GM23338 (cell line): ENCODE measurements around the gene TMEM132D. TPM values are rescaled to one million over a fixed set of nuclear protein-coding genes. Genes with fewer than 3 reads are reported as not detected.

Experiments
- ATAC-seq: fragments of 200-7000 bp; cut with Tn5 transposase; 3 replicates; pipeline ENCODE4 v1.9.1; 2020
- DNase-seq: peaks from one replicate; pipeline ENCODE4 v3.0.0-alpha.2; 2015; ENCODE audit warnings: low spot score
- H2AFZ ChIP-seq: fragments of 200-600 bp; sonication (generic); 2 replicates; pipeline ENCODE4 v1.8.0; 2016; ENCODE audit warnings: antibody characterized with exemption, mild to moderate bottlenecking, moderate library complexity
- H3F3A ChIP-seq: fragments of 200-600 bp; sonication (generic); replicated peaks from 2 replicates; pipeline ENCODE4 v1.8.0; 2017; ENCODE audit warnings: antibody characterized with exemption, mixed run types, low read depth
- H3K27ac ChIP-seq: fragments of 200-600 bp; sonication (generic); 2 replicates; pipeline ENCODE4 v1.6.1; 2016; ENCODE audit warnings: low read depth
- H3K27me3 ChIP-seq: fragments of 200-600 bp; sonication (generic); 2 replicates; pipeline ENCODE4 v1.8.0; 2016; ENCODE audit warnings: mild to moderate bottlenecking, mixed run types, moderate library complexity; ENCODE audit not compliant: insufficient read depth
- H3K36me3 ChIP-seq: fragments of 200-600 bp; sonication (generic); 2 replicates; pipeline ENCODE4 v1.8.0; 2016; ENCODE audit warnings: mild to moderate bottlenecking; ENCODE audit not compliant: insufficient read depth
- H3K4me1 ChIP-seq: fragments of 200-600 bp; sonication (generic); 2 replicates; pipeline ENCODE4 v1.8.0; 2016; ENCODE audit warnings: mild to moderate bottlenecking, moderate library complexity; ENCODE audit not compliant: insufficient read depth
- H3K4me2 ChIP-seq: fragments of 200-600 bp; sonication (generic); 2 replicates; pipeline ENCODE4 v1.7.1; 2017; ENCODE audit warnings: mixed run types
- H3K4me3 ChIP-seq: fragments of 200-600 bp; sonication (generic); 2 replicates; pipeline ENCODE4 v1.6.1; 2016; ENCODE audit warnings: mixed run types
- H3K79me2 ChIP-seq: fragments of 200-600 bp; sonication (generic); replicated peaks from 2 replicates; pipeline ENCODE4 v1.8.0; 2017; ENCODE audit warnings: mild to moderate bottlenecking; ENCODE audit not compliant: insufficient read depth
- H3K9me2 ChIP-seq: fragments of 200-600 bp; sonication (generic); 2 replicates; pipeline ENCODE4 v1.8.0; 2017; ENCODE audit not compliant: insufficient read depth
- H4K20me1 ChIP-seq: fragments of 200-600 bp; sonication (generic); replicated peaks from 2 replicates; pipeline ENCODE4 v1.8.0; 2017; ENCODE audit warnings: mild to moderate bottlenecking; ENCODE audit not compliant: insufficient read depth
- H3K27ac Mint-ChIP-seq: 2 replicates; pipeline ENCODE4 v1.8.0; 2020; ENCODE audit warnings: inconsistent platforms, mild to moderate bottlenecking, moderate library complexity, mixed read lengths
- H3K27me3 Mint-ChIP-seq: 3 replicates; pipeline ENCODE4 v1.8.0; 2022; ENCODE audit warnings: low read depth, mild to moderate bottlenecking, moderate library complexity, mixed read lengths, inconsistent platforms; ENCODE audit not compliant: insufficient read depth, poor library complexity
- H3K36me3 Mint-ChIP-seq: 3 replicates; pipeline ENCODE4 v1.8.0; 2021; ENCODE audit warnings: low read depth, mild to moderate bottlenecking, inconsistent platforms, moderate library complexity, mixed read lengths
- H3K4me1 Mint-ChIP-seq: 3 replicates; pipeline ENCODE4 v1.8.0; 2020; ENCODE audit warnings: mild to moderate bottlenecking, inconsistent platforms, mixed read lengths
- H3K4me3 Mint-ChIP-seq: 3 replicates; pipeline ENCODE4 v1.8.0; 2021; ENCODE audit warnings: moderate library complexity, mild to moderate bottlenecking, inconsistent platforms, mixed read lengths
- H3K9me3 Mint-ChIP-seq: 3 replicates; pipeline ENCODE4 v1.8.0; 2020; ENCODE audit warnings: moderate library complexity, mild to moderate bottlenecking, inconsistent platforms, mixed read lengths
- EZH2phosphoT487 ChIP-seq: fragments of 200-600 bp; sonication (generic); IDR thresholded peaks from one replicate; pipeline ENCODE4 v1.8.1; 2018; ENCODE audit warnings: antibody characterized with exemption; ENCODE audit not compliant: unreplicated experiment
- JUNB ChIP-seq: IDR thresholded peaks from one replicate; pipeline ENCODE4 v1.6.1; 2016; ENCODE audit warnings: antibody characterized with exemption; ENCODE audit not compliant: unreplicated experiment
- NANOG ChIP-seq: IDR thresholded peaks from 2 replicates; pipeline ENCODE4 v1.6.1; 2016; ENCODE audit warnings: antibody characterized with exemption, borderline replicate concordance
- POLR2AphosphoS5 ChIP-seq: IDR thresholded peaks from 2 replicates; pipeline ENCODE4 v1.6.1; 2016; ENCODE audit warnings: antibody characterized with exemption, low read depth
- ZNF114 ChIP-seq: fragments of 250-450 bp; sonication (Bioruptor Pico); IDR thresholded peaks from 2 replicates; pipeline ENCODE4 v1.5.0; 2020; ENCODE audit warnings: mild to moderate bottlenecking, moderate library complexity
- ZNF331 ChIP-seq: fragments of 250-450 bp; sonication (Bioruptor Pico); IDR thresholded peaks from 2 replicates; pipeline ENCODE4 v1.5.0; 2020; ENCODE audit warnings: low read depth, mild to moderate bottlenecking, moderate library complexity
- polyA plus RNA-seq: library from polyadenylated mRNA; unstranded; fragments of >200 nt; fragmentation: Nextera tagmentation; extraction: Ambion mirVana; gene quantifications from 2 replicates; pipeline ENCODE4 v1.2.1, GENCODE V29; 2016
- total RNA-seq: library from RNA; depleted of rRNA; stranded (reverse); fragments of >200 nt; shearing (Covaris generic); gene quantifications from 2 replicates; pipeline ENCODE4 v1.2.3, GENCODE V29; 2014
- TF ChIP-seq, protein P1 (sequence below): fragments of 250-450 bp; sonication (Bioruptor Pico); IDR thresholded peaks from 2 replicates; pipeline ENCODE4 v1.5.0; 2020; ENCODE audit warnings: mild to moderate bottlenecking, moderate library complexity
- TF ChIP-seq, protein P2 (sequence below), 2 experiments: fragments of 200-600 bp in 1 of 2; sonication (generic) in 1 of 2; conservative IDR thresholded peaks; 2 replicates each; pipeline versions ENCODE4 v1.5.1 to v1.6.1; 2016 to 2017; ENCODE audit warnings: antibody characterized with exemption in 2 of 2, low read depth in 2 of 2, mild to moderate bottlenecking in 2 of 2, moderate library complexity in 1 of 2
- TF ChIP-seq, protein P3 (sequence below): IDR thresholded peaks from 2 replicates; pipeline ENCODE4 v1.6.1; 2016; ENCODE audit warnings: antibody characterized with exemption
- TF ChIP-seq, protein P4 (sequence below): IDR thresholded peaks from one replicate; pipeline ENCODE4 v1.6.1; 2018; ENCODE audit warnings: antibody characterized with exemption; ENCODE audit not compliant: unreplicated experiment

Gene TMEM132D
- total and polyA plus RNA-seq, 2 experiments from 2014 or later, result 0.44 to 5.3 TPM

DNA sequence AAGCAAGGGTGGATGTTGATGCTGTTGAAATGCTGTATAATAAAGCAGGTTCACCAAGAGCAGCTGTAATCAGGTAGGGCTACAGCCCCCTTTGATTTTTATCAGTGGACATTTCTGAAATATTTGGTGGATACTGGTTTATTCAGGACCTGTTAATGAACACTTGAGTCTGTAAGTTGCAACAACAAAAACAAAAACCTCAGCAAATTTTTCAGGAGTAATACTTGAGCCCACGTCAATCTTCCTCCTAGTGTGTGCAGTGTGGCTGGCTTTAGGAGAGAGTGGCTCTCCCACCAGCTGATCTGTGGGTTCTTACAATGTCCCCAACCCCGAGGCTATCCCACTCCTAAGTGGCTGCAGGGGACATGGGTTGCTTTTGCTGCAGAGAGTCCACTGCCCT, 702.8 kb downstream of the TMEM132D start (continued):
- TF ChIP-seq, protein P1, sequence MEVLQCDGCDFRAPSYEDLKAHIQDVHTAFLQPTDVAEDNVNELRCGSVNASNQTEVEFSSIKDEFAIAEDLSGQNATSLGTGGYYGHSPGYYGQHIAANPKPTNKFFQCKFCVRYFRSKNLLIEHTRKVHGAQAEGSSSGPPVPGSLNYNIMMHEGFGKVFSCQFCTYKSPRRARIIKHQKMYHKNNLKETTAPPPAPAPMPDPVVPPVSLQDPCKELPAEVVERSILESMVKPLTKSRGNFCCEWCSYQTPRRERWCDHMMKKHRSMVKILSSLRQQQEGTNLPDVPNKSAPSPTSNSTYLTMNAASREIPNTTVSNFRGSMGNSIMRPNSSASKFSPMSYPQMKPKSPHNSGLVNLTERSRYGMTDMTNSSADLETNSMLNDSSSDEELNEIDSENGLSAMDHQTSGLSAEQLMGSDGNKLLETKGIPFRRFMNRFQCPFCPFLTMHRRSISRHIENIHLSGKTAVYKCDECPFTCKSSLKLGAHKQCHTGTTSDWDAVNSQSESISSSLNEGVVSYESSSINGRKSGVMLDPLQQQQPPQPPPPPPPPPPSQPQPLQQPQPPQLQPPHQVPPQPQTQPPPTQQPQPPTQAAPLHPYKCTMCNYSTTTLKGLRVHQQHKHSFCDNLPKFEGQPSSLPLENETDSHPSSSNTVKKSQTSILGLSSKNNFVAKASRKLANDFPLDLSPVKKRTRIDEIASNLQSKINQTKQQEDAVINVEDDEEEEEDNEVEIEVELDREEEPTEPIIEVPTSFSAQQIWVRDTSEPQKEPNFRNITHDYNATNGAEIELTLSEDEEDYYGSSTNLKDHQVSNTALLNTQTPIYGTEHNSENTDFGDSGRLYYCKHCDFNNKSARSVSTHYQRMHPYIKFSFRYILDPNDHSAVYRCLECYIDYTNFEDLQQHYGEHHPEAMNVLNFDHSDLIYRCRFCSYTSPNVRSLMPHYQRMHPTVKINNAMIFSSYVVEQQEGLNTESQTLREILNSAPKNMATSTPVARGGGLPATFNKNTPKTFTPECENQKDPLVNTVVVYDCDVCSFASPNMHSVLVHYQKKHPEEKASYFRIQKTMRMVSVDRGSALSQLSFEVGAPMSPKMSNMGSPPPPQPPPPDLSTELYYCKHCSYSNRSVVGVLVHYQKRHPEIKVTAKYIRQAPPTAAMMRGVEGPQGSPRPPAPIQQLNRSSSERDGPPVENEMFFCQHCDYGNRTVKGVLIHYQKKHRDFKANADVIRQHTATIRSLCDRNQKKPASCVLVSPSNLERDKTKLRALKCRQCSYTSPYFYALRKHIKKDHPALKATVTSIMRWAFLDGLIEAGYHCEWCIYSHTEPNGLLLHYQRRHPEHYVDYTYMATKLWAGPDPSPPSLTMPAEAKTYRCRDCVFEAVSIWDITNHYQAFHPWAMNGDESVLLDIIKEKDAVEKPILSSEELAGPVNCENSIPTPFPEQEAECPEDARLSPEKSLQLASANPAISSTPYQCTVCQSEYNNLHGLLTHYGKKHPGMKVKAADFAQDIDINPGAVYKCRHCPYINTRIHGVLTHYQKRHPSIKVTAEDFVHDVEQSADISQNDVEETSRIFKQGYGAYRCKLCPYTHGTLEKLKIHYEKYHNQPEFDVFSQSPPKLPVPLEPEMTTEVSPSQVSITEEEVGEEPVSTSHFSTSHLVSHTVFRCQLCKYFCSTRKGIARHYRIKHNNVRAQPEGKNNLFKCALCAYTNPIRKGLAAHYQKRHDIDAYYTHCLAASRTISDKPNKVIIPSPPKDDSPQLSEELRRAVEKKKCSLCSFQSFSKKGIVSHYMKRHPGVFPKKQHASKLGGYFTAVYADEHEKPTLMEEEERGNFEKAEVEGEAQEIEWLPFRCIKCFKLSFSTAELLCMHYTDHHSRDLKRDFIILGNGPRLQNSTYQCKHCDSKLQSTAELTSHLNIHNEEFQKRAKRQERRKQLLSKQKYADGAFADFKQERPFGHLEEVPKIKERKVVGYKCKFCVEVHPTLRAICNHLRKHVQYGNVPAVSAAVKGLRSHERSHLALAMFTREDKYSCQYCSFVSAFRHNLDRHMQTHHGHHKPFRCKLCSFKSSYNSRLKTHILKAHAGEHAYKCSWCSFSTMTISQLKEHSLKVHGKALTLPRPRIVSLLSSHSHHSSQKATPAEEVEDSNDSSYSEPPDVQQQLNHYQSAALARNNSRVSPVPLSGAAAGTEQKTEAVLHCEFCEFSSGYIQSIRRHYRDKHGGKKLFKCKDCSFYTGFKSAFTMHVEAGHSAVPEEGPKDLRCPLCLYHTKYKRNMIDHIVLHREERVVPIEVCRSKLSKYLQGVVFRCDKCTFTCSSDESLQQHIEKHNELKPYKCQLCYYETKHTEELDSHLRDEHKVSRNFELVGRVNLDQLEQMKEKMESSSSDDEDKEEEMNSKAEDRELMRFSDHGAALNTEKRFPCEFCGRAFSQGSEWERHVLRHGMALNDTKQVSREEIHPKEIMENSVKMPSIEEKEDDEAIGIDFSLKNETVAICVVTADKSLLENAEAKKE (CRISPR knock-in tag), result no peak
- no peak for TF ChIP-seq NANOG
- no peak for TF ChIP-seq POLR2AphosphoS5

DNA sequence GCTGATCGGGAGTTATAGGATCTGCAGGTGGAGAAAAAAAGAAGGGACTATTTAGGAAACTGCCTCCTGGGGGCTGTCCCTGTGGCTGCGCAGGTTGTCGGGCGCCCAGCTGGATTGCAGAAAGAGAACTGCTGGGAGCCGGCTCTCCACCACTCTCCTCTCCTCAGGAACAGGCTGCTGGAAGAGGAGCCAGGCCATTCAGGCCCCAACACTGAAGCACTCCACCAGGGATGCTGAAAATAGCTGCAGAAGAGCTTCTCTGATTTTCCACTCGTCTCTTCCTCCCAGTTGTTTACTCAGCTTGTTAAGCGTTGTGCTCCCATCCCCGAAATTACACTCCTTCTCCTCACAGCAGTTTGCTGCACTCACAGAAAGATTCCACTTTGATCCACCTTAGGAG, 703.2 kb downstream of the TMEM132D start:
- no peak for TF ChIP-seq EZH2phosphoT487
- TF ChIP-seq, protein P2, sequence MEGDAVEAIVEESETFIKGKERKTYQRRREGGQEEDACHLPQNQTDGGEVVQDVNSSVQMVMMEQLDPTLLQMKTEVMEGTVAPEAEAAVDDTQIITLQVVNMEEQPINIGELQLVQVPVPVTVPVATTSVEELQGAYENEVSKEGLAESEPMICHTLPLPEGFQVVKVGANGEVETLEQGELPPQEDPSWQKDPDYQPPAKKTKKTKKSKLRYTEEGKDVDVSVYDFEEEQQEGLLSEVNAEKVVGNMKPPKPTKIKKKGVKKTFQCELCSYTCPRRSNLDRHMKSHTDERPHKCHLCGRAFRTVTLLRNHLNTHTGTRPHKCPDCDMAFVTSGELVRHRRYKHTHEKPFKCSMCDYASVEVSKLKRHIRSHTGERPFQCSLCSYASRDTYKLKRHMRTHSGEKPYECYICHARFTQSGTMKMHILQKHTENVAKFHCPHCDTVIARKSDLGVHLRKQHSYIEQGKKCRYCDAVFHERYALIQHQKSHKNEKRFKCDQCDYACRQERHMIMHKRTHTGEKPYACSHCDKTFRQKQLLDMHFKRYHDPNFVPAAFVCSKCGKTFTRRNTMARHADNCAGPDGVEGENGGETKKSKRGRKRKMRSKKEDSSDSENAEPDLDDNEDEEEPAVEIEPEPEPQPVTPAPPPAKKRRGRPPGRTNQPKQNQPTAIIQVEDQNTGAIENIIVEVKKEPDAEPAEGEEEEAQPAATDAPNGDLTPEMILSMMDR (conservative IDR thresholded peaks at IDR 0.05; ENCODE audit: low read depth in 2 of 2), result no peak
- no peak for TF ChIP-seq POLR2AphosphoS5
- TF ChIP-seq, protein P3, sequence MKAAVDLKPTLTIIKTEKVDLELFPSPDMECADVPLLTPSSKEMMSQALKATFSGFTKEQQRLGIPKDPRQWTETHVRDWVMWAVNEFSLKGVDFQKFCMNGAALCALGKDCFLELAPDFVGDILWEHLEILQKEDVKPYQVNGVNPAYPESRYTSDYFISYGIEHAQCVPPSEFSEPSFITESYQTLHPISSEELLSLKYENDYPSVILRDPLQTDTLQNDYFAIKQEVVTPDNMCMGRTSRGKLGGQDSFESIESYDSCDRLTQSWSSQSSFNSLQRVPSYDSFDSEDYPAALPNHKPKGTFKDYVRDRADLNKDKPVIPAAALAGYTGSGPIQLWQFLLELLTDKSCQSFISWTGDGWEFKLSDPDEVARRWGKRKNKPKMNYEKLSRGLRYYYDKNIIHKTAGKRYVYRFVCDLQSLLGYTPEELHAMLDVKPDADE, result no peak
- TF ChIP-seq ZNF114 (CRISPR knock-in tag), result no peak
- no peak for TF ChIP-seq ZNF331
- no peak for TF ChIP-seq JUNB
- TF ChIP-seq NANOG, result no peak
- TF ChIP-seq, protein P4, sequence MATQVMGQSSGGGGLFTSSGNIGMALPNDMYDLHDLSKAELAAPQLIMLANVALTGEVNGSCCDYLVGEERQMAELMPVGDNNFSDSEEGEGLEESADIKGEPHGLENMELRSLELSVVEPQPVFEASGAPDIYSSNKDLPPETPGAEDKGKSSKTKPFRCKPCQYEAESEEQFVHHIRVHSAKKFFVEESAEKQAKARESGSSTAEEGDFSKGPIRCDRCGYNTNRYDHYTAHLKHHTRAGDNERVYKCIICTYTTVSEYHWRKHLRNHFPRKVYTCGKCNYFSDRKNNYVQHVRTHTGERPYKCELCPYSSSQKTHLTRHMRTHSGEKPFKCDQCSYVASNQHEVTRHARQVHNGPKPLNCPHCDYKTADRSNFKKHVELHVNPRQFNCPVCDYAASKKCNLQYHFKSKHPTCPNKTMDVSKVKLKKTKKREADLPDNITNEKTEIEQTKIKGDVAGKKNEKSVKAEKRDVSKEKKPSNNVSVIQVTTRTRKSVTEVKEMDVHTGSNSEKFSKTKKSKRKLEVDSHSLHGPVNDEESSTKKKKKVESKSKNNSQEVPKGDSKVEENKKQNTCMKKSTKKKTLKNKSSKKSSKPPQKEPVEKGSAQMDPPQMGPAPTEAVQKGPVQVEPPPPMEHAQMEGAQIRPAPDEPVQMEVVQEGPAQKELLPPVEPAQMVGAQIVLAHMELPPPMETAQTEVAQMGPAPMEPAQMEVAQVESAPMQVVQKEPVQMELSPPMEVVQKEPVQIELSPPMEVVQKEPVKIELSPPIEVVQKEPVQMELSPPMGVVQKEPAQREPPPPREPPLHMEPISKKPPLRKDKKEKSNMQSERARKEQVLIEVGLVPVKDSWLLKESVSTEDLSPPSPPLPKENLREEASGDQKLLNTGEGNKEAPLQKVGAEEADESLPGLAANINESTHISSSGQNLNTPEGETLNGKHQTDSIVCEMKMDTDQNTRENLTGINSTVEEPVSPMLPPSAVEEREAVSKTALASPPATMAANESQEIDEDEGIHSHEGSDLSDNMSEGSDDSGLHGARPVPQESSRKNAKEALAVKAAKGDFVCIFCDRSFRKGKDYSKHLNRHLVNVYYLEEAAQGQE, result no peak
- Histone ChIP-seq H3K79me2 (no peaks in the 10 kb centered on the region), H4K20me1 (no peaks in the 10 kb centered on the region), H3K27me3 (no peaks in the 10 kb centered on the region), H3K4me3 (no peak overlapping the region), H3K4me1 (no peaks in the 10 kb centered on the region), H3K4me2 (no peak overlapping the region), H3K36me3 (no peaks in the 10 kb centered on the region; the same call in 1 of the 2 replicates), H3K27ac (no peak overlapping the region), H3F3A (no peaks in the 10 kb centered on the region), H3K9me2 (no peaks in the 10 kb centered on the region), H2AFZ (no peak overlapping the region)
- Mint-ChIP-seq H3K36me3 (peaks cover 55% of the 10 kb centered on the region), H3K4me1 (no peaks in the 10 kb centered on the region), H3K9me3 (peaks cover 96% of the 10 kb centered on the region), H3K27ac (no peak overlapping the region), H3K27me3 (peaks cover 5% of the 10 kb centered on the region), H3K4me3 (no peak overlapping the region)
- no peak for DNase-seq
- no peak for ATAC-seq
